ENCODE results near the gene MOG. TPM values are rescaled to one million over a fixed set of nuclear protein-coding genes. Genes with fewer than 3 reads are reported as not detected.
A peak's percentile ranks its signal among the peaks of the same experiment; 100 is the strongest.

The MOG gene
- polyA plus RNA-seq, 2 of the 4 experiments (the other 2 are of a cell fraction) = not detected

GRCh38 chr6:29631209-29631810 lies 25.6 kb upstream of the MOG start:
- POLR2A ChIA-PET = no interaction called here
- TF ChIP-seq MAFK (IDR thresholded peaks at IDR 0.05; ENCODE audit: partially characterized antibody) (peak; percentile 6), ZFP36 (IDR thresholded peaks at IDR 0.05; ENCODE audit: borderline replicate concordance, partially characterized antibody) (no peak)
- WGBS (ENCODE audit: missing lambda C conversion rate) = 94% methylated on average over 11 of the region's 14 CpGs
- H3K4me3 ChIP-seq = no peak overlapping the region; the same call in 2 of the 3 replicates
- FAIRE-seq (no peak), DNase-seq (ENCODE audit: low read depth in 1 of 2, low spot score in 1 of 2) (no peak), ATAC-seq (no peak)
- H3K4me1 ChIP-seq = peaks cover 14% of the 10 kb centered on the region
- H3K27ac ChIP-seq = no peak overlapping the region
- H3K4me2 ChIP-seq = peak overlapping the region; percentile 94; the same call in 2 of the 3 replicates
- CTCF ChIA-PET = interaction anchor here (18.2 kb wide), 1 partner anchor 19 kb away, joined by 183 read pairs; no protein-coding TSS in a partner anchor
- no peaks in the 10 kb centered on the region for H3K9me3 ChIP-seq

GRCh38 chr6:29631860-29632731 lies 24.8 kb upstream of the MOG start:
- Histone ChIP-seq H3K4me1 (peaks cover 14% of the 10 kb centered on the region), H3K27ac (peak overlapping the region; percentile 87 to 98), H3K4me2 (peak overlapping the region; percentile 94), H3K4me3 (peak overlapping the region; percentile 54), H3K9me3 (no peaks in the 10 kb centered on the region)
- POLR2A ChIA-PET = interaction anchor here (0.6 to 1.4 kb wide), 4 partner anchors 7 to 646 kb away, joined by 3 to 13 read pairs (median 4); no protein-coding TSS in a partner anchor
- FAIRE-seq = no peak
- whole genome bisulfite sequencing (ENCODE audit: missing lambda C conversion rate) = 21% methylated on average over 23 of the region's 53 CpGs
- CTCF ChIA-PET = interaction anchor here (18.2 kb wide), 1 partner anchor 18 kb away, joined by 183 read pairs; no protein-coding TSS in a partner anchor
- TF ChIP-seq POLR2A (IDR thresholded peaks at IDR 0.05; ENCODE audit: low read length) = peak; percentile 12; the same call in 1 of the 2 replicates
- TF ChIP-seq EP300 (IDR thresholded peaks at IDR 0.05) = no peak
- no peak for TF ChIP-seq MYC (IDR thresholded peaks at IDR 0.05; ENCODE audit: borderline replicate concordance, low read length)
- TF ChIP-seq KDM5A (IDR thresholded peaks at IDR 0.05) = no peak
- no peak for TF ChIP-seq USF2 (IDR thresholded peaks at IDR 0.05)
- TF ChIP-seq ESRRA (IDR thresholded peaks at IDR 0.05; ENCODE audit: borderline replicate concordance, low read length) = no peak
- TF ChIP-seq ATOH8 (CRISPR knock-in tag; IDR thresholded peaks at IDR 0.05; ENCODE audit: low read depth) = no peak
- TF ChIP-seq MAFK (IDR thresholded peaks at IDR 0.05; ENCODE audit: partially characterized antibody) = no peak
- ATAC-seq = peak; percentile 32 to 64
- peak; percentile 21 to 51 for DNase-seq (ENCODE audit: low read depth in 1 of 2, low spot score in 1 of 2)

GRCh38 chr6:29632789-29633533 lies 23.9 kb upstream of the MOG start, which contains the start of gene GABBR1:
Gene GABBR1, minus strand, starts transcription at chr6:29633183. Its CDS starts 798 bp downstream, at chr6:29632385.
- H3K9me3 ChIP-seq = no peaks in the 10 kb centered on the region
- TF ChIP-seq POLR2A (IDR thresholded peaks at IDR 0.05; ENCODE audit: low read length) = peak; percentile 54
- TF ChIP-seq PHF8 (IDR thresholded peaks at IDR 0.05; ENCODE audit: borderline replicate concordance, low read depth) = 0 out of 2 replicates have a peak, but pooled peaks have one; percentile 41
- TF ChIP-seq MAX (IDR thresholded peaks at IDR 0.05) = 0 out of 2 replicates have a peak, but pooled peaks have one; percentile 30
- no peak for TF ChIP-seq FOXS1 (CRISPR knock-in tag; IDR thresholded peaks at IDR 0.05)
- TF ChIP-seq ZC3H11A (IDR thresholded peaks at IDR 0.05) = no peak
- TF ChIP-seq JUN (IDR thresholded peaks at IDR 0.05) = 0 out of 5 replicates have a peak, but pooled peaks of 1 of the 2 experiments have one; percentile 30
- peak; percentile 50 for TF ChIP-seq REST (IDR thresholded peaks at IDR 0.05)
- H3K4me1 ChIP-seq = peaks cover 14% of the 10 kb centered on the region
- FAIRE-seq = no peak
- peak within 1 kb of the TSS; percentile 54 for H3K4me3 ChIP-seq
- WGBS (ENCODE audit: missing lambda C conversion rate) = 0% methylated on average over 5 of the region's 57 CpGs
- ChIA-PET POLR2A (interaction anchor here (0.6 to 1.4 kb wide), 4 partner anchors 8 to 647 kb away, joined by 3 to 13 read pairs (median 4); no protein-coding TSS in a partner anchor), CTCF (interaction anchor here (18.2 kb wide), 1 partner anchor 17 kb away, joined by 183 read pairs; no protein-coding TSS in a partner anchor)
- ATAC-seq = peak; percentile 87 to 91
- H3K27ac ChIP-seq = peak within 1 kb of the TSS; percentile 87 to 98
- peak; percentile 74 to 86 for DNase-seq (ENCODE audit: low read depth in 1 of 2, low spot score in 1 of 2)
- peak within 1 kb of the TSS; percentile 94 for H3K4me2 ChIP-seq
